Rectal smooth muscle tissue (tissue), 1 donor: ENCODE results near the gene GALR2.

Experiments
- H3K27ac ChIP-seq: one replicate; pipeline ENCODE4 v1.7.0; 2013; ENCODE audit warnings: low read depth, low read length, inconsistent platforms
- H3K27me3 ChIP-seq: one replicate; pipeline ENCODE4 v1.7.0; 2013; ENCODE audit warnings: low read length; ENCODE audit not compliant: control insufficient read depth, insufficient read depth
- H3K36me3 ChIP-seq: one replicate; pipeline ENCODE4 v1.7.0; 2013; ENCODE audit warnings: low read length; ENCODE audit not compliant: control insufficient read depth, insufficient read depth
- H3K4me1 ChIP-seq: one replicate; pipeline ENCODE4 v1.7.0; 2013; ENCODE audit warnings: low read length; ENCODE audit not compliant: control insufficient read depth, insufficient read depth
- H3K4me3 ChIP-seq: one replicate; pipeline ENCODE4 v1.7.0; 2013; ENCODE audit warnings: low read length
- H3K9ac ChIP-seq: one replicate; pipeline ENCODE4 v1.7.0; 2013; ENCODE audit warnings: low read length

Gene GALR2

DNA sequence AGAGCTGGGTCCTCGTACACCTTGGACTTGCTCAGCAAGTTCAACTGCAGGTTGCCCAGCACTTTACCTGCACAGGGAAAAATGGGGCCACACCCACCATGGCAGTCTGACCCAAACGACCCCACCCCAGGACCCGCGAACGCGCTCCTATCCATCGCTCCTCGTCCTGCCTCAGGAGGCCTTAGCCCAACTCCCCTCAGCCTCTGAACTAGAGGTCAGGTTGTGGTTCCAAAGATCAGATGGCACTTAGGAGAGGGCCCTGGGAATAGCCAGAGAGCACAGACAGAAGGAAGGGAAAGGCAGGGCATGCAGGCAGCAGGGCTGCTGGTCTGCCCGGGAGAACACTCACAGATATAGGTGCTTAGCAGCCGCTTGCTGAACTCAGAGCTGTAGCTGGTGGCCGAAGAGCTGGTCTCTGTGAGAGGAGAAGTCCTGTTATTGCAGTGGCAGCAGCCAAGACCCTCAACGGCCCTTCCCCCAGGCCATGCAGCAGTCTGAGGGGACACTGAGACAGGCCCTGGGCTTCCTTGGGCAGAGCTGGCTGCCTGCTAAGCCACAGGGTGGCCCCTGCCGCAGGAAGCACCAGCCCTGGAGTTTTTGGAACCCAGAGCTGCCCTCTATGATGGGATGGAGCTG, 11.3 kb downstream of the GALR2 start:
- no peaks in the 10 kb centered on the region for H3K4me1 ChIP-seq
- H3K9ac ChIP-seq: no peak overlapping the region
- H3K27ac ChIP-seq: no peak overlapping the region
- peaks cover 41% of the 10 kb centered on the region for H3K36me3 ChIP-seq
- no peaks in the 10 kb centered on the region for H3K27me3 ChIP-seq
- no peak overlapping the region for H3K4me3 ChIP-seq

DNA sequence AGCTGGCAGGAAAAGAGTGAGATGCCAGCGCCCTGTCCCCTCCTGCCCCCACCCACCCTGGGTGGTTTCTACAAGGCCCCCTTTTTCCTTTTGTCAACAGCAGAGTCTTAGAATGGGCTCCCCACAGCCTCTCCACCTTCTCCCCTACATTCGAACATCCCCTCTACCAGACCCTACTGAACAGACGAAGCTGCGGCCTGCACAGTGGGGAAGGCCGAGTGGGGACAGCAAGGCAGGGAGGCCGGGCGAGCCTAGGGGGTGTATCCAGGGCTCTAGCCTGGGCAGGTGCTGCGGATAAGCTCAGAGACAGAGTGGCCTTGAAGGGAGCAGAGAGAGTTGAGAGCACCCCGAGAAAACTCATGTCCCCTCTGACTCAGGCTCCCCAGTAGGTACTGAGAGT, 11.8 kb downstream of the GALR2 start:
- no peak overlapping the region for H3K4me3 ChIP-seq
- peaks cover 46% of the 10 kb centered on the region for H3K36me3 ChIP-seq
- no peak overlapping the region for H3K27ac ChIP-seq
- H3K9ac ChIP-seq: no peak overlapping the region
- H3K4me1 ChIP-seq: no peaks in the 10 kb centered on the region
- no peaks in the 10 kb centered on the region for H3K27me3 ChIP-seq

DNA sequence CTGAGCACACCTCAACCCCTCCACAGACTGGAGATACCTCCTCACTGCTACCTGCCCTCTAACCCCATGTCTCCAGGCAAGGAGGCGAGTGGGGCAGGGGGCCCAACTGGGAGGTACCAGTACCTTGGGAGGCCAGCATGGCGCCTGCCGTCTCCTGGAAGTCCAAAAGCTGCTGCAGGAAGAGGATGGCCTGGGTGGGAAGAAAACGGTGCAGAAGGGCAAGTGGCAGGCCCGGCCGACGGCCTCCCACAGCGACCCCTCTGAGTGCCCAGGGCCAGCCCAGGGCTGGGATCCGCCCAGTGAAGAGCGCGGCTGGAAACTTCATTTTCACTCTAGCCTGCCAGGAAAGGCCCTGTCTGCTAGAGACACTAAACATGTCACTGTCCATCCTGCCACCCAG, 12.9 kb downstream of the GALR2 start:
- Histone ChIP-seq H3K36me3 (peaks cover 49% of the 10 kb centered on the region), H3K4me3 (no peak overlapping the region), H3K4me1 (no peaks in the 10 kb centered on the region), H3K27ac (no peak overlapping the region), H3K27me3 (no peaks in the 10 kb centered on the region), H3K9ac (no peak overlapping the region)

DNA sequence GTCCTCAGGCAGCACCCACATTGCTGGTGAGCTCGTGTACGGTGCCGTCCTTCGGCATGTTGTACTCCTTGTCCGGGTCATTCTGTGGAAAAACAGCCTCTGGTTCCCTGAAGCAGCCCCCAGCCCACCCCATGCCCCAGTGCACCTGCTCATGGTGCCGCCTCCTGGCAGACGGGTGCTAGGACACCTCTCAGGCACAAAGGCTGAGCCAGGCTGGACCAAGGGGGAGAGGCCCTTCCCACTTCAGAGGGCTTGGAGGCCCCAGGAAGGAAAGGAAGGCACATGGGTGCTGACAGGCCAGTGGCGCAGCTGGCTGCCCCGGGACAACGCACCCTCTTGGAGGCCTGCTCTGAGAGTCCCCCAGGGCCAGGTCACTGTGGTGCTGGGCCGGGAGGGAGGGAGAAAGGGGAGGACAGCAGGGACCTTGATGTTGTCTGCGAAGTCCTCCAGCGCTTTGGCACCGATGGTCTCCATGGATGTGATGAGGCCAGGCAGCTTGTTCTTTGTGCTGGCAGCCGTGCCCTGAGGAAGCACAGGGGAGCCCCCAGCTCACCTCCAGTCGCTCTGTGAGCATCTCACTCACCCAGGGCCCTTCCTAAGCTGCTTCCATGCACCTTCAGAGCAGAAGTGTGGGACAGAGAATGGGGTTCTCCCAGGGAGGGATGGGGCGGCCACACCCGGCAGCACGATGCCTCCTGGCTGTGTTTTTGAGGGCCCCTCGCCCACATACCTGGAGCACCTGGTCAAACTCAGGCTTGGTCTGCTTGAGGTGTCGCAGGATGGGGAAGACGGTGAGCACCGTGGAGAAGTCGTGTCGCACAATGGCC, 13.7 kb downstream of the GALR2 start:
- H3K4me1 ChIP-seq: no peaks in the 10 kb centered on the region
- no peak overlapping the region for H3K9ac ChIP-seq
- no peak overlapping the region for H3K27ac ChIP-seq
- H3K36me3 ChIP-seq: peaks cover 54% of the 10 kb centered on the region
- no peaks in the 10 kb centered on the region for H3K27me3 ChIP-seq
- H3K4me3 ChIP-seq: no peak overlapping the region

DNA sequence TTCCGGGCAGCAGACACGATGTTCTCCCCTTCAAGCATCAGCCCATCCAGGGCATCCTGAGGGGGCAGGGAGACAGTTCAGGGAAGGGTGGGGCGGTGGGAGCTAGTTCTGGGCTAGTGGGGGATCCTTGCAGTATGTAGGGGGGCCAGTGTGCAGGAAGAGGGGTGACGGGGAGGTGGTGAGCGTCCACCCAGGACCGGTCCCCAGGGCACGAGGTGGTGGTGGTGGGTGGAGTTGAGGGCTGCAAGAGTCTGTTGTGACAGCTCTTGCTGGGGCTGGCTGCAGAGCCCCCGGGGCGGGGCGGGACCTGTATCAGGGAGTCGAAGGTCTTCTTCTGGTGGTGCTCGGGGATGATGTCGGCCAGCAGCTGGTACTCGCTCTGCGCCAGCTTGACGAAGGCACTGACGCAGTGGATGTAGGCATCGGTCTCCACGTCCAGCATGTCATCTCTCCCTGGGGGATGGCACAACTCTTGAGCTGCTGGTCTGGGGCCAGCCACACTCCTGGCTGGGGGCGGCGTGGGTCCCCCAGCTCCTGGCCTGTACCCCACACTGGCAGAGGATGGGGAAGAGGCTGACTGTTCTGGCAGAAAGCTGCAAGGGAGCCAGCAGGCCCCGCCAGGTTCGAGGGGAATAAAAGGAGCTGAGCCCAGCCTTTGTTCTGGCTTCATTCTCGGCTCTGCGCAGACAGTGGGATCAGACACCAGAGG, 14.4 kb downstream of the GALR2 start:
- no peak overlapping the region for H3K4me3 ChIP-seq
- peaks cover 55% of the 10 kb centered on the region for H3K36me3 ChIP-seq
- no peak overlapping the region for H3K9ac ChIP-seq
- no peak overlapping the region for H3K27ac ChIP-seq
- H3K27me3 ChIP-seq: no peaks in the 10 kb centered on the region
- H3K4me1 ChIP-seq: no peaks in the 10 kb centered on the region

DNA sequence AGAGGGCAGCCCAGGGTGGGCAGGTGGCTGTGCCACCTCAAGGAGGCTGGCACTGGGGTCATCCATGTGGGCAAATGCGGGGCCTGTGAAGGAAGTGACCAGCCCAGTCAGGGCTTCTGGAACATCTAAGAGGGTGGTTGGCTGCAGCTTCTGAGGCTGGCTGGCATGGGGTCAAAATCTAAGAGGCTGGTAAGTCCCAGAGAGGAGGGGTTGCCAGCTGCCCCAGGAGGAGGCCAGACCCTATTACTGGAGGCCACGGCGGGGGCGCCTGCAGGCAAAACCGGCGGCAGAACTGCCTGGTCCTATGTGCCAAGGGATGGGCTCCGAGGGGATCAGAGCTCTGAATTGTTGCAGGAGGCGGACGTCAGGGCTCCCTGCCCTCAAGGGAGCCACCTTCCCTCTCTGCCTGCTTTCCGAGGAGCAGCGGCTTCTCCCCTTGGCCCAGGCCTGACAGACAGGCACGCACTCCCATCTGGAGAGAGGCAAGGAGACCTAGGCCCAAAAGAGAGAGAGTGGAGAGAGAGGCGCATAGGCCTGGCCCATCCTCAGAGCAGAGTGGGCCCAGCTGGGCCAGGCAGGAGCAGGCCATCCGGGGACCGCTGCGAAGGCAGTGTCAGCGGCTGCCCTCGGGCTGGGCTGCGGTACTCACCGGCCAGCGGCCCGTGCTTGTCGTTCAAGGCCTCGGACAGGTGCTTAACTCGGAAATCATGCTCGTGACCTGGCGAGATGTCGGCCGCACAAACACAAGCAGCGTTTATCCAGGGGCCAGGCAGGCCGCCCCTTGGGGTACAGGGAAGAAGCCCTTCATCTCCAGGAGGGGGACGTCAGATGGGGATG, 15.3 kb downstream of the GALR2 start:
- no peak overlapping the region for H3K9ac ChIP-seq

DNA sequence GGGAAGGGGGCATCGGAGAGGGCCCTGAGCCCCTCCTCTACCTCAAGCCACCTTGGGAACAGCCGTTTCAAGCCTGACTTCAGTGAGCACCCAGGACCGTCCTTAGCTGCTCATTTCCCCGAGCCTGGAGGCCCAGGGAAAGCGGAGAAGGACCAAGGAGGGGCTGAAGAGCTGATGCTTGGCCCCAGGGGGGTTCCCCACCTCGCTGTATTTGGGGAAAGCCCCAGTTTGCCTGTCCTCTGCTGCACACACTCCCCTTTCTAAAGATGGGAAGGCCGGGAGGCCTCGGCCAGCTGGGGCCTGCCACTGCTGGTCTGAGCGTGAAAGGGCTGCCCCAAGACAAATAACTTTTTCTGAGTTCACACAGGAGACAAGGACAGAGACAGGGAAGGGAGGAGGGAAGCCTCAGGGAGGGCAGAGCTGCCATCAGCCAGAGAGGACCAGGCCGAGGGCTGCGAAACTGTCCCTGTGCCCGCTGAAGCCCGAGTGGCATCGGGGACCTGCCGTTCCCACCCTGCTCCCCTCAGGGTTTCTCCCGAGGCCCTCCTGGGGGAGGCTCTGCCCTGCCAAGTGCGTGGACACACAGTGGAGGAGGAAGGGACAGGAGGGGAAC, 16.0 kb downstream of the GALR2 start:
- H3K36me3 ChIP-seq: peaks cover 55% of the 10 kb centered on the region
- H3K4me3 ChIP-seq: no peak overlapping the region
- no peak overlapping the region for H3K27ac ChIP-seq

More for the DNA sequence above, 15.3 kb downstream of the GALR2 start:
- no peak overlapping the region for H3K4me3 ChIP-seq
- H3K36me3 ChIP-seq: peaks cover 56% of the 10 kb centered on the region
- no peak overlapping the region for H3K27ac ChIP-seq
- H3K4me1 ChIP-seq: no peaks in the 10 kb centered on the region
- H3K27me3 ChIP-seq: no peaks in the 10 kb centered on the region

DNA sequence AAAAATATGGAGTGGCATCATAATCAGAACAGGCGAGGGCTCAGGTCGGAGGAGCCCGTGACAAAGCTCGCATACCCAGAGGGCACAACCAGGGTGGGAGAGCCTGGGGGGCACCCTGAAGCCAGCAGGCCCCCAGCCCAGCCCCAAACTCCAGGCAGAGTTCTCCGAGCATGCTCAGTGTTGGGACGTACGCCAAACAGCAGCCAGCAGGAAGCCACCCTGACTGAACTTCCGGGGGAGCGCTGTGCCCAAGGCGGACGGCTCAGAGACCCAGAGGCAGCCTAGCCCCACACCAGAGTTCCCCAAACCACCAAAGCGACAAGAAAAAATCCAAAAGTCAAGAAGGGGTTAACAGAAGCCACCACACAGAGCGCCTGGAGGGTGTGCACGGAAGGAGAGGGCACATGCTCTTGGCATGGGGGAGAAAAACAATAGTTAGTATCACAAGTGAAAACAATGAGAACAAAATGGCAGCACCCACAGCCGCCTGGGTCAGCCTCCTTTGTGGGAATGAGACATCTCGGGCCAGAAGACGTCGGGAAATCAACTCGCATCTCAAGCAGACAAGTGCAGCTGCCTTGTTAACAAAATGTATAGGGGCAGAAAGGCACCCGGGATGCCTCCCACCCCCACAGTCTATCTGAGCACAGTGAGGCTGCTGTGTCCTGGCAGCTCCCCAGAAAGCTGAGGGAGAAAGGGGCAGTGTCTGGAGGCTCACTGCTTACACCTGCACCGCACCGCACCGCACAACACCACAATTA, 17.1 kb downstream of the GALR2 start:
- no peaks in the 10 kb centered on the region for H3K4me1 ChIP-seq
- H3K9ac ChIP-seq: no peak overlapping the region
- H3K27ac ChIP-seq: no peak overlapping the region
- no peaks in the 10 kb centered on the region for H3K27me3 ChIP-seq
- H3K36me3 ChIP-seq: peaks cover 51% of the 10 kb centered on the region
- H3K4me3 ChIP-seq: no peak overlapping the region

More for the DNA sequence above, 16.0 kb downstream of the GALR2 start:
- no peak overlapping the region for H3K9ac ChIP-seq
- no peaks in the 10 kb centered on the region for H3K4me1 ChIP-seq
- no peaks in the 10 kb centered on the region for H3K27me3 ChIP-seq

DNA sequence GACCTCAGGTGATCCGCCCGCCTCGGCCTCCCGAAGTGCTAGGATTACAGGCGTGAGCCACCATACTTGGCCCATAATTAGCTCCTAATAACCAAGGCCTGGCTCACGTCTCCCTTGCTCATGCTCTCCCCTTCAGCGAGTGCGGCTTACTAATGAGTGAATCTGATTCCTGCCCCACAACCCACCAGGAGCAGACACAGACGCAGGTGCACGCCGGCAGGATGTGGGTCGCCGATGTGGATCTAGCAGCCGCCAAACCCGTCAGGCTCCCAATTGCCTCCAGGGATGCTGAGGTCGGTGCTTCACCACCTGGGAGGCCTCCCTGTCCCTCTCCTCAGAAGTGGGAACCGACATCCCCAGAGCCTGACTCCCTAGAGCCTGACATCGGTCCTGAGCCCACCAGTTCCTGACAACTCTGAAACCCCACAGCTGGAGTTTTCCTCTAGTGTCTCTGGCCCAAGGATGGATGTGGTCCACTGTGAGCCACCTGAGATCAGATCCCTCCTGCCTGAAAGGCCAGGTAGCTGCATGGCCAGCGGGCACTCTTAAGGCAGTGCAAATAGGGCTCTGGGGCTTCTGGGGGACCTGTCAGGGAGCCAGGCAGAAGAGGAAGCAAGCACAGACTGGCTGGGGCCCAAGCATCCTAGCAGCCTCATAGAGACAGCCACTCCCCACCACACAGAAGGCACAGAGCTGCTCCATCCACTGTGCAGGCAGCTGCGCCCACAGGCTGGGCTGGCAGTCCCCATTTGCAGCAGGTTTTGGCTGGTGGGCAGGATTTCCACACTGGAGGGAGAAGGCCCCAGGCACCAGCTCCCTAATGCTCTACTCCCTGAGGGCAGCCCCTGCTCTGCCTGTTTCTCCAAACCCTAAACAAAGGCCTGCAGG, 18.2 kb downstream of the GALR2 start:
- peaks cover 54% of the 10 kb centered on the region for H3K36me3 ChIP-seq

DNA sequence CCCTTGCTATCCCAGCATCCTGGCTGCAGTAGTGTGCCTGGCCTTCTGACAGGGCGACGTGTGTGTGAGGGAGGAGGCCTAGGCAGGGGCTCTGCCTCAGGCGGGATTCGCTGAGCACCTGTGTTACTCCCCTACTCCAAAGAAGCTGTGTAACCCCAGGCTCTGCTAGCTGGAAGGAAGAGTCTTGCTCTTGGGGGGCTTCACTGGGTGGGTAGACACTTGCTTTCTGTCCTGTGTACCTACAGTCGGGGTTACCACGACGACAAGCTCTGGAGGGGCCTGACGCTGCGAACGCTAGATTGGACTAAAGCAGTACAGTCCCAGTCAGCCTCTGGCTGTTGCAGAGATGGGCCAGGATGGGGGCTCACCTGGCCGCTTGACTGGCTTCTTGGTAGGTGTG, 19.5 kb downstream of the GALR2 start:
- no peaks in the 10 kb centered on the region for H3K4me1 ChIP-seq
- no peak overlapping the region for H3K4me3 ChIP-seq
- H3K36me3 ChIP-seq: peaks cover 41% of the 10 kb centered on the region

More for the DNA sequence above, 18.2 kb downstream of the GALR2 start:
- Histone ChIP-seq H3K27ac (no peak overlapping the region), H3K4me3 (no peak overlapping the region), H3K27me3 (no peaks in the 10 kb centered on the region), H3K9ac (no peak overlapping the region), H3K4me1 (no peaks in the 10 kb centered on the region)

More for the DNA sequence above, 19.5 kb downstream of the GALR2 start:
- Histone ChIP-seq H3K27me3 (no peaks in the 10 kb centered on the region), H3K9ac (no peak overlapping the region), H3K27ac (no peak overlapping the region)
